Measurements from ENCODE around the gene MAGI2. TPM values are rescaled to one million over a fixed set of nuclear protein-coding genes. Genes with fewer than 3 reads are reported as not detected.

MAGI2 gene
- total RNA-seq, 1 donor from 2014 or later, result 5.8 TPM

DNA sequence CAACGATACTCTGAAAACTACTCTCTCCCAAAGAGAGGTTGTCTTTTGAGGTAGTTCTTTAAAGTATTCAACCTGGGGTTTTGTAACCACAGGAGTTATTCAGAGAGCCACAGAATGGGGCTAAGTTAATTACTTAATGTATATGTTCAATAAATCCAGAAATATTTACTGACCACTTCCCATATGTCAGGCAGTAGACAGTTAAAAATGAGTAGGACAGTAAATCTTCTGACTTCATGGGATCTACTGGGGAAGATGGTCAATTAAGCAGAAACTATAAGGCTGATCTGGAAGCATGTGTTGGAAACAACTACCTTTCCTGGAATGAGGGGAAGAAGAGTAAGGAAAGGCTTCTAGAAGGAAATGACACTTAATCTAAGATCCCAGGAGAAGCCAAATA is 167.7 kb downstream of the MAGI2 start:
- DNase-seq (ENCODE audit: low spot score), result no peak
- TF ChIP-seq, protein P1, sequence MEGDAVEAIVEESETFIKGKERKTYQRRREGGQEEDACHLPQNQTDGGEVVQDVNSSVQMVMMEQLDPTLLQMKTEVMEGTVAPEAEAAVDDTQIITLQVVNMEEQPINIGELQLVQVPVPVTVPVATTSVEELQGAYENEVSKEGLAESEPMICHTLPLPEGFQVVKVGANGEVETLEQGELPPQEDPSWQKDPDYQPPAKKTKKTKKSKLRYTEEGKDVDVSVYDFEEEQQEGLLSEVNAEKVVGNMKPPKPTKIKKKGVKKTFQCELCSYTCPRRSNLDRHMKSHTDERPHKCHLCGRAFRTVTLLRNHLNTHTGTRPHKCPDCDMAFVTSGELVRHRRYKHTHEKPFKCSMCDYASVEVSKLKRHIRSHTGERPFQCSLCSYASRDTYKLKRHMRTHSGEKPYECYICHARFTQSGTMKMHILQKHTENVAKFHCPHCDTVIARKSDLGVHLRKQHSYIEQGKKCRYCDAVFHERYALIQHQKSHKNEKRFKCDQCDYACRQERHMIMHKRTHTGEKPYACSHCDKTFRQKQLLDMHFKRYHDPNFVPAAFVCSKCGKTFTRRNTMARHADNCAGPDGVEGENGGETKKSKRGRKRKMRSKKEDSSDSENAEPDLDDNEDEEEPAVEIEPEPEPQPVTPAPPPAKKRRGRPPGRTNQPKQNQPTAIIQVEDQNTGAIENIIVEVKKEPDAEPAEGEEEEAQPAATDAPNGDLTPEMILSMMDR (IDR thresholded peaks at IDR 0.05), result no peak
- no peaks in the 10 kb centered on the region for H3K9me3 Mint-ChIP-seq (ENCODE audit: low read depth)
- no peaks in the 10 kb centered on the region for H3K36me3 Mint-ChIP-seq (ENCODE audit: low read depth)
- no peak overlapping the region for H3K4me3 Mint-ChIP-seq (ENCODE audit: unreplicated experiment)
- peaks cover 34% of the 10 kb centered on the region for H3K4me1 Mint-ChIP-seq (ENCODE audit: low read depth)
- H3K27me3 Mint-ChIP-seq (ENCODE audit: low read depth), result no peaks in the 10 kb centered on the region
- H3K27ac Mint-ChIP-seq (ENCODE audit: unreplicated experiment), result no peak overlapping the region

DNA sequence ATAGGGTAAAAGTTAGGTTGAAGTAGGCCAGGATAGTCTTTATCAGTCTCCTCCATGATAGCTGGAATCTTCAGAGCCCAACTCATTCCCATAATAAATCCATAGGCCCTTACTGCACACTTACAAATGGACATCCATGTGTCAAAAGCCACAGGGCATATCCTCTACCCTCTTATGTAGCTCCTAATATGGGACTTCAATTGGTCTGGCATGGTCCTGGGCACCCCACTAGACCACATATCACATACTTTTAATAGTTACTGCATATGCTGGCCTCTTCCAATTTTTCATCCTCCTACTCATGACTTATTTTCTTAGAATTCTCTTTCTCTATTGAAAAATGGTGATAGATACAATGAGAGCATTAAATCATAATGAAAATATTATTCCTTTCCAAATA is 169.3 kb downstream of the MAGI2 start:
- TF ChIP-seq, protein P1 (IDR thresholded peaks at IDR 0.05), result no peak
- Mint-ChIP-seq H3K27me3 (ENCODE audit: low read depth) (no peaks in the 10 kb centered on the region), H3K4me1 (ENCODE audit: low read depth) (peaks cover 37% of the 10 kb centered on the region), H3K9me3 (ENCODE audit: low read depth) (no peaks in the 10 kb centered on the region), H3K36me3 (ENCODE audit: low read depth) (no peaks in the 10 kb centered on the region), H3K27ac (ENCODE audit: unreplicated experiment) (no peak overlapping the region), H3K4me3 (ENCODE audit: unreplicated experiment) (no peak overlapping the region)
- DNase-seq (ENCODE audit: low spot score), result no peak

DNA sequence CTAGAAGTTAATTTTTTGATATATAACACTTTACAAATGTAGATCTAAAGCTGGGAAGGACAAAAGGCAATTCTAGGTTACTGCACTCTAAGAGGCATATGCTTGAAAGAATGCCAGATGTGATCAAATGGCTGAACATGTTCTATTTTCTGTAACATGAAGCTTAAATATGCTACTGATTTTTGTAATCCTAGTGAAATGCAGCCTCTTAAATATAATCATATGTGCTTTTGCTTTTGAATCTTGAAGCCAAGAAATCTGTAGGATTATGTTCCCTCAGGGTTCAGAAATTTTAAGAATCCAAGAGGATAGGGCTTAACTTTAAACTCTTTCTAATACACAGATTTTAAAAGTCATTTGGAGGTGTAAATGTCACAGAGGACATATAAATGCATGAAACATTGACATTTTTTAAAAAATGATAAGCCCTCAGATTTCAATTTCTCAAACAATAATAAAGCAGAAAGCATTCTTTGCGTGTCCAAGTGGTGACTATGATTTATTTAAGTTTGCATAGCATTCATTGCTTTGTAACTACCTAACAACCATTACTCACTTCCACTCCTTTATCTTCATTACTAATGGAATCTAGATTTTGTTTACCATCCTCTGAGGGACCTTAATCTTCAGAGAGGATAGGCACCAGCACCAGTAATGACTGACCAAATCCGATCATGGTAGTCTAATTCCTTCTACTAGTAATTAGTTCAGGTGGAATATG is 170.4 kb downstream of the MAGI2 start:
- Mint-ChIP-seq H3K36me3 (ENCODE audit: low read depth) (no peaks in the 10 kb centered on the region), H3K9me3 (ENCODE audit: low read depth) (no peaks in the 10 kb centered on the region), H3K27ac (ENCODE audit: unreplicated experiment) (peak overlapping the region; percentile 69), H3K4me1 (ENCODE audit: low read depth) (peaks cover 37% of the 10 kb centered on the region), H3K27me3 (ENCODE audit: low read depth) (no peaks in the 10 kb centered on the region), H3K4me3 (ENCODE audit: unreplicated experiment) (no peak overlapping the region)
- DNase-seq (ENCODE audit: low spot score), result no peak
- TF ChIP-seq, protein P1 (IDR thresholded peaks at IDR 0.05), result no peak

DNA sequence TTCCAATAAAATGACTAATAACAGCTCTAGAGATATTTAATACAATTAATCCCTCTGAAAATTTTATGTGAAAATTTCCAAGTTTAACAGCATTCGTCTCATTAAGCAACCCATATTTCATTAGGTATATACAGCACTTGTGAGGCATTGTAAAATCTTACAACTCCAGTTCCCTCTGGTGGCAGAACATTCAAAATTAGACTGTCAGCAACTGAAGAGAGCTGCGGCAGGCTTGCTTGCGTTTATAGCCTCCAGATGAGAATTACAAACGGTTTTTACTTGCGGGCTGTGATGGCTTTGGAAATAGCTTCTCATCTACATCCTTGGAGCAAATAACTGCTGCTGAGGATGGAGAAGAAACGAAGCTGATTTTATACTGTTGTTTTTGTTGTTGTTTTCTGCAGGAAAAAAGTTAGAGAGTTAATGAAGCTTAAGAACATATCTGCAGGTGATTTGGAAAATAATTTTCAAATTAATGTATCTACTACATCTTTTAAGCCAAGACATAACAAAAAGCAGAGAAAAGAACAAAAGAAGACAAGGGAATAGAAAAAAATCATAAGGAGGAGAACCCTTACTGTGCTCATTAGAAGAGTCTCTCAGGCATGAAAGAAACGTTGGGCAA is 171.3 kb downstream of the MAGI2 start:
- H3K9me3 Mint-ChIP-seq (ENCODE audit: low read depth), result no peaks in the 10 kb centered on the region
- no peaks in the 10 kb centered on the region for H3K36me3 Mint-ChIP-seq (ENCODE audit: low read depth)
- TF ChIP-seq, protein P1 (IDR thresholded peaks at IDR 0.05), result peak; percentile 79
- H3K27ac Mint-ChIP-seq (ENCODE audit: unreplicated experiment), result peak overlapping the region; percentile 72
- peaks cover 37% of the 10 kb centered on the region for H3K4me1 Mint-ChIP-seq (ENCODE audit: low read depth)
- DNase-seq (ENCODE audit: low spot score), result no peak
- H3K4me3 Mint-ChIP-seq (ENCODE audit: unreplicated experiment), result peak overlapping the region; percentile 35
- H3K27me3 Mint-ChIP-seq (ENCODE audit: low read depth), result no peaks in the 10 kb centered on the region

DNA sequence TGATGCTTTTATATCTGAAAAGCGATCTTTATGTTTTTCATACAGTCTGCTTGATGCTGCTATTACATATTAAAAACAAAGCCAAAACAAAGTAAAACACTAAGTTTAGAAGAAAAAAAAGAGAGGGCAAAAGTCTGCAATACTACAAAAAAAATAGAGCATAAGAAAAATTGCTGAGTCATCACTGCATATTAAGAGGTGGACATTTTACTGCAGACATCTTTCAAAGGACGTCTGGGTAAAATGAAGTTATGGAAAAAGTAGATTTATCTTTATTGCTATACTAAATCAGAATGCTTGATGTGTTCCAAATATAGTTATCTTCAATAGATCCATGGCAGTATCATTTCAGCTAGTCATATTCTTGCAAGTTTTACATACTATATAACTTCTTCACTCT is 172.0 kb downstream of the MAGI2 start:
- H3K9me3 Mint-ChIP-seq (ENCODE audit: low read depth), result no peaks in the 10 kb centered on the region
- peaks cover 37% of the 10 kb centered on the region for H3K4me1 Mint-ChIP-seq (ENCODE audit: low read depth)
- no peak overlapping the region for H3K4me3 Mint-ChIP-seq (ENCODE audit: unreplicated experiment)
- H3K27ac Mint-ChIP-seq (ENCODE audit: unreplicated experiment), result no peak overlapping the region
- H3K36me3 Mint-ChIP-seq (ENCODE audit: low read depth), result no peaks in the 10 kb centered on the region
- no peak for DNase-seq (ENCODE audit: low spot score)
- H3K27me3 Mint-ChIP-seq (ENCODE audit: low read depth), result no peaks in the 10 kb centered on the region
- TF ChIP-seq, protein P1 (IDR thresholded peaks at IDR 0.05), result no peak

Measured in chondrocyte (in vitro differentiated cells).